T-helper 22 cell (primary cell): ENCODE measurements around the gene AKAP13.
"Not testable (repeated sequence)": the region's sequence is repeated elsewhere in the genome, so short reads cannot be mapped to it uniquely, and the experiment has no call there.

Source experiments
- DNase-seq: peaks from one replicate; pipeline ENCODE4 v3.0.0-alpha.2; 2020; ENCODE audit warnings: low read depth

Gene AKAP13

GRCh38 chr15:85380217-85380811 is at the start of gene AKAP13:
Gene AKAP13 (plus strand): TSS chr15:85380603. CDS start chr15:85485721, 105,118 bp downstream.
- peak; percentile 95 for DNase-seq

- peak; percentile 67 for DNase-seq
Measured at GRCh38 chr15:85330901-85331588, 49.4 kb upstream of the AKAP13 start.

- DNase-seq, result no peak
Measured at GRCh38 chr15:85331655-85332285, 48.6 kb upstream of the AKAP13 start.

- DNase-seq, result no peak
Measured at GRCh38 chr15:85333132-85333831, 47.1 kb upstream of the AKAP13 start.

- no peak for DNase-seq
Measured at GRCh38 chr15:85334241-85334640, 46.2 kb upstream of the AKAP13 start.

GRCh38 chr15:85335193-85335942 is 45.0 kb upstream of the AKAP13 start:
- no peak for DNase-seq

- DNase-seq, result no peak
Measured at GRCh38 chr15:85336880-85337279, 43.5 kb upstream of the AKAP13 start.

GRCh38 chr15:85337425-85338074 is 42.9 kb upstream of the AKAP13 start:
- DNase-seq, result no peak

- no peak for DNase-seq
Measured at GRCh38 chr15:85340321-85340665, 40.1 kb upstream of the AKAP13 start.

- no peak for DNase-seq
Measured at GRCh38 chr15:85340852-85341251, 39.6 kb upstream of the AKAP13 start.

GRCh38 chr15:85342163-85342562 is 38.2 kb upstream of the AKAP13 start:
- DNase-seq, result not testable (repeated sequence)

- not testable (repeated sequence) for DNase-seq
Measured at GRCh38 chr15:85343443-85343842, 37.0 kb upstream of the AKAP13 start.

GRCh38 chr15:85344241-85344640 is 36.2 kb upstream of the AKAP13 start:
- not testable (repeated sequence) for DNase-seq

GRCh38 chr15:85344653-85345114 is 35.7 kb upstream of the AKAP13 start:
- not testable (repeated sequence) for DNase-seq

- DNase-seq, result not testable (repeated sequence)
Measured at GRCh38 chr15:85345196-85345918, 35.0 kb upstream of the AKAP13 start.

GRCh38 chr15:85346462-85347084 is 33.8 kb upstream of the AKAP13 start:
- DNase-seq, result not testable (repeated sequence)

GRCh38 chr15:85347264-85348047 is 32.9 kb upstream of the AKAP13 start:
- DNase-seq, result not testable (repeated sequence)

- DNase-seq, result not testable (repeated sequence)
Measured at GRCh38 chr15:85348048-85348766, 32.2 kb upstream of the AKAP13 start.

- not testable (repeated sequence) for DNase-seq
Measured at GRCh38 chr15:85349062-85349461, 31.3 kb upstream of the AKAP13 start.
